ENCODE results near the gene TKTL2.

Gene TKTL2, protein sequence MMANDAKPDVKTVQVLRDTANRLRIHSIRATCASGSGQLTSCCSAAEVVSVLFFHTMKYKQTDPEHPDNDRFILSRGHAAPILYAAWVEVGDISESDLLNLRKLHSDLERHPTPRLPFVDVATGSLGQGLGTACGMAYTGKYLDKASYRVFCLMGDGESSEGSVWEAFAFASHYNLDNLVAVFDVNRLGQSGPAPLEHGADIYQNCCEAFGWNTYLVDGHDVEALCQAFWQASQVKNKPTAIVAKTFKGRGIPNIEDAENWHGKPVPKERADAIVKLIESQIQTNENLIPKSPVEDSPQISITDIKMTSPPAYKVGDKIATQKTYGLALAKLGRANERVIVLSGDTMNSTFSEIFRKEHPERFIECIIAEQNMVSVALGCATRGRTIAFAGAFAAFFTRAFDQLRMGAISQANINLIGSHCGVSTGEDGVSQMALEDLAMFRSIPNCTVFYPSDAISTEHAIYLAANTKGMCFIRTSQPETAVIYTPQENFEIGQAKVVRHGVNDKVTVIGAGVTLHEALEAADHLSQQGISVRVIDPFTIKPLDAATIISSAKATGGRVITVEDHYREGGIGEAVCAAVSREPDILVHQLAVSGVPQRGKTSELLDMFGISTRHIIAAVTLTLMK

GRCh38 chr4:163473576-163473975, at the start of gene TKTL2:
TKTL2 (minus strand) TSS chr4:163473754; CDS start chr4:163473734, 20 bp downstream.
- DNase-seq = no peak

GRCh38 chr4:163515198-163515597, 41.6 kb upstream of the TKTL2 start:
- DNase-seq = no peak

- no peak for DNase-seq
Measured at GRCh38 chr4:163505374-163505773, 31.8 kb upstream of the TKTL2 start.

DNA sequence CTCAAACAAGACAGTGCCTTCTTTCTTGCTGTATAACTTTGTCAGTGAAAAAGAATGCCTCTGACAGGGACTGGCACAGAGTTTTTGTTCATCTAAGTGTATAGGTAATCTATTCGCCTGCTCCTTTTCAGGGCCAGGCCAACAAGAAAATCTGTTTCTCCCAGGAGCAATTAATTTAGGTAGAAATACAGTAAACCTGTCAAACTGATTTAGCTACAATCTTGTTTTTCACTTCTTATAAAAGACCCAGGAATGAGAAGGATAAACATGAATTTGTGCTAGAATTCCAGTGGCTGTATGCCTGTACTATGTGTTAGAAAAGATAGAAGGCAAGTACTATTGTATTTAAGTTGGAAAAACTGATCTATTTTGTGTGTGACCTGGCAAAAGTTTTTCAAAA, 27.0 kb upstream of the TKTL2 start:
- DNase-seq = no peak

- no peak for DNase-seq
Measured at GRCh38 chr4:163495900-163496299, 22.3 kb upstream of the TKTL2 start.

- peak; percentile 67 for DNase-seq
Measured at GRCh38 chr4:163494360-163495241, 21.0 kb upstream of the TKTL2 start, which contains the start of gene TMA16. TMA16 (plus strand) TSS chr4:163494690; CDS start chr4:163494802, 112 bp downstream.

- DNase-seq = no peak
Measured at GRCh38 chr4:163493643-163494359, 20.2 kb upstream of the TKTL2 start.

DNA sequence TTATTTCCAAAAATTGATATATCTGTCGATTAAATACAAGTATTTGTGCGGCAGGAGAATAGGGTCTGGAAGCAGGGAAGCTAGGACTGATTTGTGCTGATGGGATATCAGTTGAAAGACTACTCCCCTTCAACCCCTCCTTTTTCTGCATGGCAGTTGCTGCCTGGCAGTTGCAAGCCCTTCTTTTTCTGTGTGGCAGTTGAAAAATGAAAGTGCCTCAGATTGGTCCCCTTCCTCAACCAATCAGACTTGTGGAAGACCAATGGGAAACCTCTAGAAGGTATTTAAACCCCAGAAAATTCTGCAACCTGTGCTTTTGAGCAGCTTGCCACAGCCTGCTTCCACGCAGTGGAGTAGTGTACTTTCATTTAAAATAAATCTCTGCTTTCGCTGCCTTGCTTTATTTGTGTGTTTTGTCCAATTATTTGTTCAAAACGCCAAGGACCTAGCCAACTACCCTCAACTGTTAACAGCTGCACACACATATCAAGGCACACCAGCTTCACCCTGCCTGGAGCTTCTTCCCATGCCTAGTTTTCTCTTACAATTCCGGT, 19.5 kb upstream of the TKTL2 start:
- no peak for DNase-seq

DNA sequence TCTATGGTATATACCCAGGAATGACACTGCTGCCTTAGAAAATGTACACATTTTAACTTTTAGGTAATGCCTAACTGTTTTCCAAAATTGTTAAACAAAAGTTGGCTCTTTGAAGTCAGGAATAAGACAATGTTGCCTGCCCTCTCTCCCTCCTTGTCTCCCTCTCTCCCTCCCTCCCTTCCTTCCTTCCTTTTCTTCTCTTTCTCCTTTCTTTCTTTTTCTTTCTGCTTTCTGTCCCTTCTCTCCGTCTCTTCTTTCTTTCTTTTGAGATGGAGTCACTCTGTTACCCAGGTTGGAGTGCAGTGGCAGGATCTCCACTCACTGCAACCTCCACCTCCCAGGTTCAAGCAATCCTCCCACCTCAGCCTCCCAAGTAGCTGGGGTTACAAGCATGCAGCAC, 16.4 kb upstream of the TKTL2 start:
- DNase-seq = no peak

DNA sequence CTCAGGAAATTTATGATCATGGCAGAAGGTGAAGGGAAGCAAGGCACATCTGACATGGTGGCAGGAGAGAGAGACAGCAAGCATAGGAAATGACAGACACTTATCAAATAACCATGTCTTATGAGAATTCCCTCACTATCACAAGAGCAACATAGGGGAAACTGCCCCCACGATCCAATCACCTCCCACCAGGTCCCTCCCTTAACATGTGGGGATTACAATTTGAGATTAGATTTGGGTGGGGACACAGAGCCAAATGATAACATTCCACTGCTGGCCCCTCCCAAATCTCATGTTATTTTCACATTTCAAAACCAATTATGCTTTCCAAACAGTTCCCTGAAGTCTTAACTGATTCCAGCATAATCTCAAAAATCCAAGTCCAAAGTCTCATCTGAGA, 12.8 kb upstream of the TKTL2 start:
- no peak for DNase-seq

DNA sequence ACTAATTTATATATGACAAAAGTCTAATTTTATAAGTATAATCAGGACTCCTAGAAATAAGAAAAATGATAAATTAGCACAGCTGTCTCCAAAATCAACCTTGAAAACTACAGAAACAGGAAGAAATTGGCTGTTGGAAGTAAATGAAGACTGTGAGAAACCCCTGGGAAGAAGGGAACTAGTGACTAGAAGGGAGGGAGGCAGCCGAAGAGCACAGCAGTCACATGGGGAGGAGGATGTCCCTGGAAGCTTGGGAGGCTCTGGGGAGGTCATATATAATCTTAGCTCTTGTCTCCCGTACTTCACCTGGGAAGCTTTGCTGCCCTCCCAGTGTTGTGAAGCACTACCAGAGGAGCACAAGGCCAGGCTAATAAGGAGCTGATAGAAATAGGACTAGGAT, 12.0 kb upstream of the TKTL2 start:
- DNase-seq = no peak

- DNase-seq = peak; percentile 53
Measured at GRCh38 chr4:163484906-163485305, 11.4 kb upstream of the TKTL2 start.

GRCh38 chr4:163482190-163482589, 8.6 kb upstream of the TKTL2 start:
- DNase-seq = no peak

DNA sequence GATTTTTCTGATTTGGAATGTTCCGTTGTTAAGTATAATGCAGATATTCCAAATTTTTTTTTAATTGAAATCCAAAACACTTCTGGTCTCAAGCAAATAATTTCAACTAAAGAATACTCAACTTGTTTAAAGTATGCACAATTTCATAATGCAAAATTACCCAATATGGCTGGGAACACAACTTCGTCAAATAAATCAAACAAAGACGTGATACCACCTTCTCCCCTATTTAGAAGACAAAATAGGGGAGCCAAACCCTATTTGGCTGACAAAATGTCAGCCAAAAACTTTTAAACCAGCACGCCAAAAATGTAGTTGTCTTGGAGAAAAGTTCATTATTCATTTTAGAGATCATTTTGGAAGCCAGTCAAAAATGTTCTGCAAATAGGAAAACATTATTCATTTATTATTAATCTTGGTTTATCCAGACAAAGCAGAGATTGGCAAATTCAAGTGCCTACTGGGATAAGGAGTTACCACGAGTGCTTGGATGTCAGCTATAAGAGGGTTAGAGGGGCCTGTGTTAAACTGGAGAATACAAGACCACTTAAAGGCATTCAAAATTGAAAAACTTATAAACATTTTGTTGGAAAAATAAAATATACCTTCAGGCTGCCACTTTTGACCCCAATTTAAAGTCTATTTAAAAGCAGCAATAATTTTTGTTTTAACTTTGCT, 3.3 kb upstream of the TKTL2 start:
- no peak for DNase-seq

DNA sequence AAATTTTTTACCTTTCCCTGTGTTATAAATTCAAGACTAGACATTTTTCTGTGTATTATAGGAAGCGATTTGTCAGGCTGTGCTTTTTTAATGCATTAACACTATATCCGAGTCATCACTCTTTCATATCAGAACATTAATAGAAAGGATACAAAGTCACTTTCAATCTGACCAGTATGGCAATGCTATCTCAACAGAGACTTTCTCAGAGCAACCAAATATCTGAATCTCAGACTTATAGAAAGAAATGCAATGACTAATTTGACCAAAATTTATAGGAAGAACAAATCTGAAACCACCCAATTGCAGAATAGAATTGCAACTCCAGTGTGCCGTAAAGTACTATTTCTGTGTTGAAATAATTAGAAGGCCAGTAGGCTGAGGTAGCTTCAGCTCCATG, 473 bp upstream of the TKTL2 start:
- DNase-seq = no peak

GRCh38 chr4:163473130-163473529, 424 bp downstream of the TKTL2 start:
- DNase-seq = no peak

- DNase-seq = no peak
Measured at GRCh38 chr4:163470391-163470790, 3.2 kb downstream of the TKTL2 start.

DNA sequence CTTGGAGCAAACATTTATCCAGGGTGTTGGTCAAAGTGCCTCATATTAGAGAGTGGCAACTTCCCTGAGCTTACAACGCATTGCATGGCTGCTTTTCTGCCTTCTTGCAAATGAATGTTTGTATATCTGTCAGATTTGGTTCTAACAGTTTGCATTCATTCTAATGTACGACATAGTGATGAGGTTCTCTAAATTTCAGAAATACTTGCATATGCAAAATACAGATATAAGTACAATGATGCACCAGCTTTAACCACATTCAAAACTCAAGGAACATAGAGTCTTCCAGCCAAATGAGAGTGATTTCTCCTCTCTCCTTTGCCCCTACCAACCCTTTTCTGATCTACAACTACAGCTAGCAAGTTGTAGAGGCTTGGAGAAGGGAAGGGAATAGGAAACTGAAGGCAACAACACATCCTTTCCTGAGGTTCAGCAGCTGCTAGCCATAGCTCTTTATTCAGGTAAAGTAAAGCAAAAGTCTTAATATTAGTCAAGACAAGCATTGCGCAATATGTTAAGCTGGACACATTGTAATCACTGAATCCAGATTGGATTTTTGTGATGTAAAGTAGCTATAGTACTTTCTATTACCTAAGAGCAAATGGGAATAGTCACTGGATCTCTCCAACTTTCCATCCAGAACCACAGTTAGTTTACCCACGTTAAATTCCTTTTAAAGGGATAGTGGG, 6.3 kb downstream of the TKTL2 start:
- DNase-seq = no peak

DNA sequence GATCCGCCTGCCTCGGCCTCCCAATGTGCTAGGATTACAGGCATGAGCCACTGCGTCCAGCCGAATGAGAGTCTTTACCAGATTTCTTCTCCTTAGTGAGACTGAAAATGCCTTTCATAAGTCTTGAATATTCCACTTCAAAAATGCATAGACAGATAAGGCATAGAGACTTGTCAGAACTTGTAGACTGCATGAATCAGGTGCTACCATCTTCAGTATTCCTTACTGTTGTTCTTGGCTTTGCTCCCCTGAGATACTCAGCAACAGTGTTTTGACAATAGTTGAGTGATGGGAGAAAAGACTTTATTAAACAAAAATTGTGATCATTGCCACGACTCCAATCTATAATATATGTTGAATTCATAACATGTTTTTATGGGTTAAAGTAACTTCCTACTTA, 11.0 kb downstream of the TKTL2 start:
- DNase-seq = no peak

GRCh38 chr4:163448540-163449203, 24.9 kb downstream of the TKTL2 start:
- DNase-seq = no peak

DNA sequence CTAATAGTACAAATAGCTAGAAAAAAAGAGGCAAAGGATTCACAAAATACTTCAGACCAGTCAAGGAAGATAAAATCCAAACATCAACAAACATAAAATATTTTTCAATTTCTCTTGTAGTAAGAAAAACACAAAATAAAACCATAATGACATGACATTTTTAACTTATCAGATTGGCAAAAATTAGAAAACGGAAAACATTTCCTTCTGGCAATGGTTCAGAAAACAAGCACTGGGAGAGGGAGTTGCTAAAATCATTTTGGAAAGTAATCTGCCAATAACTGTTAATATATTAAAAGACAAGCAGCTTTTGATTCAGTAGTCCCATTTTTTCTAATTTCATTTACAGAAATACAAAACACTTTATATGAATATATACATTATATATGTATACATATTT, 26.1 kb downstream of the TKTL2 start:
- DNase-seq = no peak

Measured in activated gamma-delta T cell treated with Interleukin-2 at 50 U/mL for 16 hours (primary cell).